GM10847 (cell line): ENCODE results near the gene HIVEP3.

Experiments used
- POLR2A ChIP-seq: IDR thresholded peaks from 2 replicates; pipeline ENCODE4 v1.6.1; 2011; ENCODE audit not compliant: insufficient read length; ENCODE audit errors: extremely low read depth

HIVEP3 gene

GRCh38 chr1:41766546-41766945 is 152.2 kb downstream of the HIVEP3 start:
- TF ChIP-seq POLR2A = no peak

- no peak for TF ChIP-seq POLR2A
Observed at GRCh38 chr1:41766041-41766440, 152.7 kb downstream of the HIVEP3 start.

- TF ChIP-seq POLR2A = no peak
Observed at GRCh38 chr1:41765152-41765551, 153.6 kb downstream of the HIVEP3 start.

GRCh38 chr1:41764656-41765055 is 154.1 kb downstream of the HIVEP3 start:
- no peak for TF ChIP-seq POLR2A

- no peak for TF ChIP-seq POLR2A
Observed at GRCh38 chr1:41762777-41763176, 155.9 kb downstream of the HIVEP3 start.

- no peak for TF ChIP-seq POLR2A
Observed at GRCh38 chr1:41762251-41762650, 156.5 kb downstream of the HIVEP3 start.

- no peak for TF ChIP-seq POLR2A
Observed at GRCh38 chr1:41758904-41759548, 159.7 kb downstream of the HIVEP3 start.

- TF ChIP-seq POLR2A = no peak
Observed at GRCh38 chr1:41758500-41758899, 160.2 kb downstream of the HIVEP3 start.

- TF ChIP-seq POLR2A = no peak
Observed at GRCh38 chr1:41754540-41754939, 164.2 kb downstream of the HIVEP3 start.

- no peak for TF ChIP-seq POLR2A
Observed at GRCh38 chr1:41752514-41753170, 166.1 kb downstream of the HIVEP3 start.

- no peak for TF ChIP-seq POLR2A
Observed at GRCh38 chr1:41751804-41752513, 166.8 kb downstream of the HIVEP3 start.

GRCh38 chr1:41749991-41750745 is 168.6 kb downstream of the HIVEP3 start:
- TF ChIP-seq POLR2A = no peak

GRCh38 chr1:41745022-41745421 is 173.7 kb downstream of the HIVEP3 start:
- TF ChIP-seq POLR2A = no peak

- TF ChIP-seq POLR2A = no peak
Observed at GRCh38 chr1:41743366-41743765, 175.4 kb downstream of the HIVEP3 start.

GRCh38 chr1:41742219-41742618 is 176.5 kb downstream of the HIVEP3 start:
- no peak for TF ChIP-seq POLR2A
